ENCODE measurements around the gene OR10K1. TPM values are rescaled to one million over a fixed set of nuclear protein-coding genes. Genes with fewer than 3 reads are reported as not detected.

Gene OR10K1
- total and polyA plus RNA-seq, 7 donors: 0.06 TPM; not detected in 6

- H3K4me3 ChIP-seq: no peak overlapping the region
- DNase-seq (no peak), ATAC-seq (no peak)
- H3K4me1 ChIP-seq: no peaks in the 10 kb centered on the region
- H3K27ac ChIP-seq: no peak overlapping the region
- no peaks in the 10 kb centered on the region for H3K27me3 ChIP-seq (ENCODE audit: insufficient read depth in 3 of 3, low read length in 2 of 3)
- WGBS, 3 donors: 81 to 85% (median 84%) methylated on average over 1 of the region's 1 CpG
- intact Hi-C loops (cut with DNase I): no loop called here
- no peak for TF ChIP-seq CTCF (IDR thresholded peaks at IDR 0.05)
- no peaks in the 10 kb centered on the region for H3K9me3 ChIP-seq
- H3K36me3 ChIP-seq (ENCODE audit: insufficient read depth in 1 of 2, low read depth in 1 of 2): no peaks in the 10 kb centered on the region
Measured at GRCh38 chr1:158454537-158454936, 7.1 kb upstream of the OR10K1 start.

GRCh38 chr1:158457246-158457645 lies 4.4 kb upstream of the OR10K1 start:
- H3K36me3 ChIP-seq (ENCODE audit: insufficient read depth in 1 of 2, low read depth in 1 of 2): no peaks in the 10 kb centered on the region
- DNase-seq: no peak
- ATAC-seq: no peak
- no peaks in the 10 kb centered on the region for H3K9me3 ChIP-seq
- H3K4me3 ChIP-seq: no peak overlapping the region
- TF ChIP-seq CTCF (IDR thresholded peaks at IDR 0.05): no peak
- intact Hi-C loops (cut with DNase I): no loop called here
- no peaks in the 10 kb centered on the region for H3K27me3 ChIP-seq (ENCODE audit: insufficient read depth in 3 of 3, low read length in 2 of 3)
- H3K4me1 ChIP-seq: no peaks in the 10 kb centered on the region
- no peak overlapping the region for H3K27ac ChIP-seq

- Histone ChIP-seq H3K9me3 (no peaks in the 10 kb centered on the region), H3K27ac (no peak overlapping the region), H3K36me3 (ENCODE audit: insufficient read depth in 1 of 2, low read depth in 1 of 2) (no peaks in the 10 kb centered on the region), H3K4me3 (no peak overlapping the region), H3K4me1 (no peaks in the 10 kb centered on the region), H3K27me3 (ENCODE audit: insufficient read depth in 3 of 3, low read length in 2 of 3) (no peaks in the 10 kb centered on the region)
- DNase-seq (no peak), ATAC-seq (no peak)
- no peak for TF ChIP-seq CTCF (IDR thresholded peaks at IDR 0.05)
- intact Hi-C loops (cut with DNase I): no loop called here
Measured at GRCh38 chr1:158458263-158458662, 3.4 kb upstream of the OR10K1 start.

GRCh38 chr1:158471920-158472319 lies 10.3 kb downstream of the OR10K1 start, which contains the start of gene OR10R2:
OR10R2 (plus strand) TSS chr1:158472220; CDS start chr1:158472326, 106 bp downstream.
- H3K9me3 ChIP-seq: no peaks in the 10 kb centered on the region
- intact Hi-C loops (cut with DNase I): no loop called here
- no peak within 1 kb of the TSS for H3K4me3 ChIP-seq
- H3K27me3 ChIP-seq (ENCODE audit: insufficient read depth in 3 of 3, low read length in 2 of 3): no peaks in the 10 kb centered on the region
- H3K4me1 ChIP-seq: no peaks in the 10 kb centered on the region
- no peak for TF ChIP-seq CTCF (IDR thresholded peaks at IDR 0.05)
- ATAC-seq: no peak
- no peaks in the 10 kb centered on the region for H3K36me3 ChIP-seq (ENCODE audit: insufficient read depth in 1 of 2, low read depth in 1 of 2)
- no peak within 1 kb of the TSS for H3K27ac ChIP-seq
- DNase-seq: no peak

- WGBS, 3 donors: 48 to 58% (median 54%) methylated on average over 2 of the region's 2 CpGs
- TF ChIP-seq CTCF (IDR thresholded peaks at IDR 0.05): no peak
- no peaks in the 10 kb centered on the region for H3K36me3 ChIP-seq (ENCODE audit: insufficient read depth in 1 of 2, low read depth in 1 of 2)
- no peak for DNase-seq
- H3K27ac ChIP-seq: no peak overlapping the region
- H3K4me1 ChIP-seq: no peaks in the 10 kb centered on the region
- no peak overlapping the region for H3K4me3 ChIP-seq
- intact Hi-C loops (cut with DNase I): no loop called here
- no peaks in the 10 kb centered on the region for H3K27me3 ChIP-seq (ENCODE audit: insufficient read depth in 3 of 3, low read length in 2 of 3)
- no peaks in the 10 kb centered on the region for H3K9me3 ChIP-seq
- ATAC-seq: no peak
Measured at GRCh38 chr1:158485455-158485854, 23.8 kb downstream of the OR10K1 start.
